ENCODE data around the gene MKKS. TPM values are rescaled to one million over a fixed set of nuclear protein-coding genes. Genes with fewer than 3 reads are reported as not detected.

Gene MKKS
- total and polyA plus RNA-seq, 2 of the 13 experiments (the other 11 are each of a cell fraction or from before 2014, with no cell fraction given): 26.7 to 34.5 TPM

DNA sequence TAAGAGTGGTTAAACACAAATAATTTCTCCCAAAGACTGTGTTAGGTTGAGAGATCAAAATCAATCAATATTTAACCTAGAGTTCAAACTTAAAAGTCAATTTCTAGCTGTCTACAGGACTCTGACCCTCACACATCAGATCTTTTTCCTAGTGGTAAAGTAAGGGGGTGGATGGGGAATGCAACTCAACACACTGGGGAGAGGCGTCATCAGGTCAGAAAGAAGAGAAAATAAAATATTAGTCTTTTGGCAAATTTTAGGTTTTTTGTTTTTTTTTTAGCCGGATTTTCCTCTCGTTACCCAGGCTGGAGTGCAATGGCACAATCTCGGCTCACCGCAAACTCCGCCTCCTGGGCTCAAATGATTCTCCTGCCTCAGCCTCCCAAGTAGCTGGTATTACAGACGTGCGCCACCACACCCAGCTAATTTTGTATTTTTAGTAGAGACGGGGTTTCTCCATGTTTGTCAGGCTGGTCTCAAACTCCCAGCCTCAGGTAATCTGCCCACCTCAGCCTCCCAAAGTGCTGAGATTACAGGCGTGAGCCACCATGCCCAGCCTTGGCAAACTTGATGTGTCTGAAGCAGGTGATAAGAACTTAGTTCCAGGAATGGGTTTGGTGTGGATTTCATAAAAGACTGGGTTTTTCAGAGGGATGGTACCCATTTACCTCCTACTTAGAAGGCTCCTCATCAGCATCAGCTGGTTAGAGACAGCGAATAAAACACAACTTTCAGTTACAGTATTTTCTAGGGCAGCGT, 65.9 kb downstream of the MKKS start (continued):
- TF ChIP-seq, protein P1, sequence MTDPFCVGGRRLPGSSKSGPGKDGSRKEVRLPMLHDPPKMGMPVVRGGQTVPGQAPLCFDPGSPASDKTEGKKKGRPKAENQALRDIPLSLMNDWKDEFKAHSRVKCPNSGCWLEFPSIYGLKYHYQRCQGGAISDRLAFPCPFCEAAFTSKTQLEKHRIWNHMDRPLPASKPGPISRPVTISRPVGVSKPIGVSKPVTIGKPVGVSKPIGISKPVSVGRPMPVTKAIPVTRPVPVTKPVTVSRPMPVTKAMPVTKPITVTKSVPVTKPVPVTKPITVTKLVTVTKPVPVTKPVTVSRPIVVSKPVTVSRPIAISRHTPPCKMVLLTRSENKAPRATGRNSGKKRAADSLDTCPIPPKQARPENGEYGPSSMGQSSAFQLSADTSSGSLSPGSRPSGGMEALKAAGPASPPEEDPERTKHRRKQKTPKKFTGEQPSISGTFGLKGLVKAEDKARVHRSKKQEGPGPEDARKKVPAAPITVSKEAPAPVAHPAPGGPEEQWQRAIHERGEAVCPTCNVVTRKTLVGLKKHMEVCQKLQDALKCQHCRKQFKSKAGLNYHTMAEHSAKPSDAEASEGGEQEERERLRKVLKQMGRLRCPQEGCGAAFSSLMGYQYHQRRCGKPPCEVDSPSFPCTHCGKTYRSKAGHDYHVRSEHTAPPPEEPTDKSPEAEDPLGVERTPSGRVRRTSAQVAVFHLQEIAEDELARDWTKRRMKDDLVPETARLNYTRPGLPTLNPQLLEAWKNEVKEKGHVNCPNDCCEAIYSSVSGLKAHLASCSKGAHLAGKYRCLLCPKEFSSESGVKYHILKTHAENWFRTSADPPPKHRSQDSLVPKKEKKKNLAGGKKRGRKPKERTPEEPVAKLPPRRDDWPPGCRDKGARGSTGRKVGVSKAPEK (CRISPR knock-in tag; IDR thresholded peaks at IDR 0.05; ENCODE audit: borderline replicate concordance): no peak
- TF ChIP-seq GZF1 (CRISPR knock-in tag; IDR thresholded peaks at IDR 0.05) (0 out of 2 replicates have a peak, but pooled peaks have one; percentile 11), ZSCAN30 (CRISPR knock-in tag; IDR thresholded peaks at IDR 0.05) (no peak), NFYC (CRISPR knock-in tag; IDR thresholded peaks at IDR 0.05) (no peak; the same call in 1 of the 2 replicates), SPEN (CRISPR knock-in tag; IDR thresholded peaks at IDR 0.05; ENCODE audit: low read depth) (no peak), RXRA (CRISPR knock-in tag; IDR thresholded peaks at IDR 0.05) (no peak)
- TF ChIP-seq, protein P2, sequence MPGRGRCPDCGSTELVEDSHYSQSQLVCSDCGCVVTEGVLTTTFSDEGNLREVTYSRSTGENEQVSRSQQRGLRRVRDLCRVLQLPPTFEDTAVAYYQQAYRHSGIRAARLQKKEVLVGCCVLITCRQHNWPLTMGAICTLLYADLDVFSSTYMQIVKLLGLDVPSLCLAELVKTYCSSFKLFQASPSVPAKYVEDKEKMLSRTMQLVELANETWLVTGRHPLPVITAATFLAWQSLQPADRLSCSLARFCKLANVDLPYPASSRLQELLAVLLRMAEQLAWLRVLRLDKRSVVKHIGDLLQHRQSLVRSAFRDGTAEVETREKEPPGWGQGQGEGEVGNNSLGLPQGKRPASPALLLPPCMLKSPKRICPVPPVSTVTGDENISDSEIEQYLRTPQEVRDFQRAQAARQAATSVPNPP (CRISPR knock-in tag; IDR thresholded peaks at IDR 0.05): 0 out of 2 replicates have a peak, but pooled peaks have one; percentile 61
- TF ChIP-seq, protein P3, sequence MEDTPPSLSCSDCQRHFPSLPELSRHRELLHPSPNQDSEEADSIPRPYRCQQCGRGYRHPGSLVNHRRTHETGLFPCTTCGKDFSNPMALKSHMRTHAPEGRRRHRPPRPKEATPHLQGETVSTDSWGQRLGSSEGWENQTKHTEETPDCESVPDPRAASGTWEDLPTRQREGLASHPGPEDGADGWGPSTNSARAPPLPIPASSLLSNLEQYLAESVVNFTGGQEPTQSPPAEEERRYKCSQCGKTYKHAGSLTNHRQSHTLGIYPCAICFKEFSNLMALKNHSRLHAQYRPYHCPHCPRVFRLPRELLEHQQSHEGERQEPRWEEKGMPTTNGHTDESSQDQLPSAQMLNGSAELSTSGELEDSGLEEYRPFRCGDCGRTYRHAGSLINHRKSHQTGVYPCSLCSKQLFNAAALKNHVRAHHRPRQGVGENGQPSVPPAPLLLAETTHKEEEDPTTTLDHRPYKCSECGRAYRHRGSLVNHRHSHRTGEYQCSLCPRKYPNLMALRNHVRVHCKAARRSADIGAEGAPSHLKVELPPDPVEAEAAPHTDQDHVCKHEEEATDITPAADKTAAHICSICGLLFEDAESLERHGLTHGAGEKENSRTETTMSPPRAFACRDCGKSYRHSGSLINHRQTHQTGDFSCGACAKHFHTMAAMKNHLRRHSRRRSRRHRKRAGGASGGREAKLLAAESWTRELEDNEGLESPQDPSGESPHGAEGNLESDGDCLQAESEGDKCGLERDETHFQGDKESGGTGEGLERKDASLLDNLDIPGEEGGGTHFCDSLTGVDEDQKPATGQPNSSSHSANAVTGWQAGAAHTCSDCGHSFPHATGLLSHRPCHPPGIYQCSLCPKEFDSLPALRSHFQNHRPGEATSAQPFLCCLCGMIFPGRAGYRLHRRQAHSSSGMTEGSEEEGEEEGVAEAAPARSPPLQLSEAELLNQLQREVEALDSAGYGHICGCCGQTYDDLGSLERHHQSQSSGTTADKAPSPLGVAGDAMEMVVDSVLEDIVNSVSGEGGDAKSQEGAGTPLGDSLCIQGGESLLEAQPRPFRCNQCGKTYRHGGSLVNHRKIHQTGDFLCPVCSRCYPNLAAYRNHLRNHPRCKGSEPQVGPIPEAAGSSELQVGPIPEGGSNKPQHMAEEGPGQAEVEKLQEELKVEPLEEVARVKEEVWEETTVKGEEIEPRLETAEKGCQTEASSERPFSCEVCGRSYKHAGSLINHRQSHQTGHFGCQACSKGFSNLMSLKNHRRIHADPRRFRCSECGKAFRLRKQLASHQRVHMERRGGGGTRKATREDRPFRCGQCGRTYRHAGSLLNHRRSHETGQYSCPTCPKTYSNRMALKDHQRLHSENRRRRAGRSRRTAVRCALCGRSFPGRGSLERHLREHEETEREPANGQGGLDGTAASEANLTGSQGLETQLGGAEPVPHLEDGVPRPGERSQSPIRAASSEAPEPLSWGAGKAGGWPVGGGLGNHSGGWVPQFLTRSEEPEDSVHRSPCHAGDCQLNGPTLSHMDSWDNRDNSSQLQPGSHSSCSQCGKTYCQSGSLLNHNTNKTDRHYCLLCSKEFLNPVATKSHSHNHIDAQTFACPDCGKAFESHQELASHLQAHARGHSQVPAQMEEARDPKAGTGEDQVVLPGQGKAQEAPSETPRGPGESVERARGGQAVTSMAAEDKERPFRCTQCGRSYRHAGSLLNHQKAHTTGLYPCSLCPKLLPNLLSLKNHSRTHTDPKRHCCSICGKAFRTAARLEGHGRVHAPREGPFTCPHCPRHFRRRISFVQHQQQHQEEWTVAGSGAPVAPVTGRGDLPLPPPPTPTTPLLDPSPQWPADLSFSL (CRISPR knock-in tag; IDR thresholded peaks at IDR 0.05): no peak
- TF ChIP-seq, protein P4, sequence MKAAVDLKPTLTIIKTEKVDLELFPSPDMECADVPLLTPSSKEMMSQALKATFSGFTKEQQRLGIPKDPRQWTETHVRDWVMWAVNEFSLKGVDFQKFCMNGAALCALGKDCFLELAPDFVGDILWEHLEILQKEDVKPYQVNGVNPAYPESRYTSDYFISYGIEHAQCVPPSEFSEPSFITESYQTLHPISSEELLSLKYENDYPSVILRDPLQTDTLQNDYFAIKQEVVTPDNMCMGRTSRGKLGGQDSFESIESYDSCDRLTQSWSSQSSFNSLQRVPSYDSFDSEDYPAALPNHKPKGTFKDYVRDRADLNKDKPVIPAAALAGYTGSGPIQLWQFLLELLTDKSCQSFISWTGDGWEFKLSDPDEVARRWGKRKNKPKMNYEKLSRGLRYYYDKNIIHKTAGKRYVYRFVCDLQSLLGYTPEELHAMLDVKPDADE (CRISPR knock-in tag; IDR thresholded peaks at IDR 0.05): no peak
- TF ChIP-seq, protein P5, sequence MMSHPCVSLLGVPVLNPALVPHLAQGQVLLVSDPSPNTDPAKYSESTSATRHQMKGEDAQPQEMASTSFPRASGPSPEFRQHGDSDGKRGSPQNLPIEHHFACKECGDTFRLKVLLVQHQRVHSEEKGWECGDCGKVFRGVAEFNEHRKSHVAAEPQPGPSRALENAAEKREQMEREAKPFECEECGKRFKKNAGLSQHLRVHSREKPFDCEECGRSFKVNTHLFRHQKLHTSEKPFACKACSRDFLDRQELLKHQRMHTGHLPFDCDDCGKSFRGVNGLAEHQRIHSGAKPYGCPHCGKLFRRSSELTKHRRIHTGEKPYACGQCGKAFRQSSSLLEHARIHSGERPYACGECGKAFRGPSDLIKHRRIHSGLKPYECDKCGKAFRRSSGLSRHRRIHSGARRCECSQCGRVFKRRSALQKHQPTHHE (CRISPR knock-in tag; IDR thresholded peaks at IDR 0.05; ENCODE audit: borderline replicate concordance): no peak; the same call in 1 of the 2 replicates
- TF ChIP-seq, protein P6, sequence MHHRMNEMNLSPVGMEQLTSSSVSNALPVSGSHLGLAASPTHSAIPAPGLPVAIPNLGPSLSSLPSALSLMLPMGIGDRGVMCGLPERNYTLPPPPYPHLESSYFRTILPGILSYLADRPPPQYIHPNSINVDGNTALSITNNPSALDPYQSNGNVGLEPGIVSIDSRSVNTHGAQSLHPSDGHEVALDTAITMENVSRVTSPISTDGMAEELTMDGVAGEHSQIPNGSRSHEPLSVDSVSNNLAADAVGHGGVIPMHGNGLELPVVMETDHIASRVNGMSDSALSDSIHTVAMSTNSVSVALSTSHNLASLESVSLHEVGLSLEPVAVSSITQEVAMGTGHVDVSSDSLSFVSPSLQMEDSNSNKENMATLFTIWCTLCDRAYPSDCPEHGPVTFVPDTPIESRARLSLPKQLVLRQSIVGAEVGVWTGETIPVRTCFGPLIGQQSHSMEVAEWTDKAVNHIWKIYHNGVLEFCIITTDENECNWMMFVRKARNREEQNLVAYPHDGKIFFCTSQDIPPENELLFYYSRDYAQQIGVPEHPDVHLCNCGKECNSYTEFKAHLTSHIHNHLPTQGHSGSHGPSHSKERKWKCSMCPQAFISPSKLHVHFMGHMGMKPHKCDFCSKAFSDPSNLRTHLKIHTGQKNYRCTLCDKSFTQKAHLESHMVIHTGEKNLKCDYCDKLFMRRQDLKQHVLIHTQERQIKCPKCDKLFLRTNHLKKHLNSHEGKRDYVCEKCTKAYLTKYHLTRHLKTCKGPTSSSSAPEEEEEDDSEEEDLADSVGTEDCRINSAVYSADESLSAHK (CRISPR knock-in tag; IDR thresholded peaks at IDR 0.05; ENCODE audit: borderline replicate concordance): no peak

Data from HepG2 (cell line).